ENCODE data around the gene ARSI.

The ARSI gene

DNA sequence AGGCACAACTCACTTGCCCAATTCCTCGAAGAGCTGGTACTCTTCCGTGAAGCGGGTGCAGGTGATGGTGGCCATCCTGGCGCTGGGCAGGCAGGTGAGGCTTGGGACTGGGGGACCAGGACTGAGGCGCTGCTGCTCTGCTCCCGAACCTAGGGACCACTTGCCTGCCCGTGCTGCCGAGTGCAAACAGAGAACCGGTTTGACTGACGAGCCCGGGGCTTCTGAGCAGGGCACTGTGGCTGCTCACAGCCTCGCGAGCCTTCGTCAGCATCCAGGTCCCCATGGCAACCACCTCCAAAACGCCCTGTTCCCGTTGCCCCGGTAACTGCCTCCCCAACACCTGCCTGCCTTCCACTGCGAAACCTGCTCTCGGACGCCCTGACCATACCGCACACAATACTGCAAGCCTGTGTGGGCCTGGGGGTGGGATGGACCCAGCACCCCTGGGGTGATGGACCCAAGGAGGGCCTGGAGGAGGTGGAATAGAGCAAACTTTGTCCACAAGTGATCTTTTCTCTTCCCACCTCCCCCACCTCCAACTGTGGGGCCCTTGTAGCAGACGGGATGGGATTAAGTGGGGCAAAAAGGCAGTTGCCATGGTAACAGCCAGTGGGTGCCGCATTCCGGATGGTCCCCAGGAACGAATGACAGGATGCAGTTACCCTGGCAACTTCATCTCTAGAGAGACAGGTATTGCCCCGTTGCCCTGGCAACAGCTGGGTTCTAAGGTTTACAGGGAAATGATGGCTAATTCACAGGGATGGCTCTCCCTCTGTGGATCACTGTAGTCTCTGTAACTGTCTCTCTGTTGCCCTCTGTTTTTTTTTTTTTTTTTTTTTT, 12.9 kb downstream of the ARSI start, which contains the start of gene CAMK2A:
TSS of gene CAMK2A (minus strand) at position 223 of the 840 bp plus-strand sequence. CDS start at position 75, 148 bp downstream.
- no peak for DNase-seq

DNA sequence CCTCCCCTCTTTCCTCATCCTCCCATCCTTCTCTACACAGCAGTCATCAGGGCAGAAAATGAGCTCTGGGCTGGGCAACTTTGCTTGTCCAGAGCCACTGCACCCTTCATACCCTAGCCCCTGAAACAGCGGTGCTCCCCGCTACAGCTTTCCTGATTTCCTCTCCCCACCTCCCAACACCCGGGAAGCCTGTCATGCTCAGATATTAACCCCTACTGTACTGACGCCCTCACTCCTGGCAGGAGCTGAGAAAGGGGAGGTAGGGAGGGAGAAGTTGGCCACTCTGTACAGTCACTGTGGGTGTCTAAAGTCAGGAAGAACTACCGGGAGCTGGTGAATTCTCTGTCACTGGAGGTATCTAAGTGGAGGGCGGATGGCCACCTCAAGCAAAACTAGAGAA, 13.9 kb downstream of the ARSI start:
- DNase-seq: no peak

DNA sequence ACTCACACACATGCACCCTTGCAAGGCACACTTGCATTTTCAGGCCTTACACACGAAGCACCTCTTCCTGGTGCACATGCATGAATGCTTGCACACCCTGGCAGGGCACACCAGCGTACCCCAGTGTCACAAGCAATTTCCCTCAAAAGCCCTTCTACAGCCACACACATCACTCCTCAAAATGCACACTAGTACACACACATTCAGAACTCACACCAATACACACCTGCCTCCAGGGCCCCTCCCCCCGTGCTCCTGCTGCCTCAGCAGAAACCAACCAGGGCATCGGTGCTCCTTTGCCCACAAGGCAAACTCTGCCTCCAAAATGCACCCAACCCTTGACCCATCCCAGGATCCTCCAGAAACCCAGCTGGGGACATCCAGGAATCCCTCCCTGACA, 14.3 kb downstream of the ARSI start:
- DNase-seq: no peak

DNA sequence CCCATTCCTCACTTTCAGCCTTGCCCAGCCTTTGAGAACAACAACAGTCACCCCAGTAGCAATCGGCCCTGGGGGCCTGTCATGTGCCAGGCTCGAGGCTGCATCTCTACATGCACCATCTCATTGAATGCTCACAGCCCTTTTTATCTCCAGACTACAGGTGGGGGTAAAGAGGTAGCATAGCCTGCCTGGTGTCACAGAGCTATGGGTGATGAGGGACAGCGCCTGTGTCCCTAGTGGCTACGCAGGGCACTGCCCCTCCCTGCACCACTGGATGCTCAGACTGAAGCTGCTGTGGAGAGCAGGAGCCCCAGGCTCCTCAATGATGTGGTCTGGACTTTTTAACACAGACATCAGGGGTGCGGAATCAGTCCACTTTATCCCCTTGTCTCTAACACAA, 15.9 kb downstream of the ARSI start:
- DNase-seq: no peak

DNA sequence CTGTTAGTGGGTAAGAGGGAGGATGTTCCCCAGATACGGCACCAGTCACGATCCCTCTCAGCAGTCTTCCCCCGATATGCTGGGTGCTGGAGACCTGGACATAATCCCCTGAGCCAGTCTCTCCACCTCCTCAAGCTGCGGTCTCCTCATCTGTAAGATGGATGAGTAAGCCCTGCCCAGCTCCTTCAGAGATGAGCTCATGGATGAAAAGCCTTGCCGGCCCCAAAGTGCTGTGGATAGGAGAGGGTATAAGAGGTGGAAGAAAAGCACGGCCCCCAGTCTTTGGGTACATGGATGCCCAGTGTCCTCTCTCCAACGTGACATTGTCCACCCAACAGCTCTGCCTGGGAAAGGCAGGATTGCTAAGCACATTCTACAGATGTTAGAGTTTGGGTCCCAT, 17.6 kb downstream of the ARSI start:
- no peak for DNase-seq

DNA sequence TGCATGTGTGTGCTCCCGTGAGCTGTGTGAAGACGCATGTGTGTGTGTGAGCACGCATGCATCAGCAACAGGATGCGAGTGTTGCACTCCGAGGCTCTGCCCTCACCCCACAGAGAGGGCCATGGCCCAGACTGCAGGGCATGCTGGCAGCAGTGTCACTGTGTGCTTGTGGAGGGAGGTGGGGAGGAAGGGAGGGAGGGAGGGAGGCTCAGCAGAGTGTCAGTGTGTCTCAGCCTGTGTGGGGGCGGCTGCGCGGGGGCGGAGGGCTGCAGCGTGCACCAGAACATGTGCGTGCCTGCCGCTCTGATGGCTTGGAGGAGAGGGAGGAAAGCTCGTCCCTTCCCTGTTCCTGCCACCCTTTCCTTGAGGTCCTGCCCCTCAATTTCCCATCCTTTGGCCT, 18.4 kb downstream of the ARSI start:
- DNase-seq: no peak

DNA sequence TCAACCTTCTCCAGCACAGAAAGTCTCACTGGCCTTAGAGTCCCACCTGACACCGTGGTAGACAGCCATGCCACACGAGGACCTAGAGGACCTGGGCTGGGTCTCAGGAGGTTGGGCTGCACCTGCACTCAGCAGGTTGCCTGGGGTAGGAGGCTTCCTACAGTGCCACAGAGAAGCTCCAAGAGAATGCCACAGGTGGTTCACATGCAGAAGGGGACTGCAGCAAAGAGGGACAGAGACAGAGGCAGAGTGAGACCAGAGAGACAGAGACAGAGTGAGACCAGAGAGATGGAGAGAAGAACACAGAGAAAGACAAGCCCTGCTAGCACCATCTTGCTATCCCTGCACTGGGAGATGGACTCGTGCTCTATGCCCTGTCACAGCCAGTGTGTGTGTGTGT, 18.8 kb downstream of the ARSI start:
- no peak for DNase-seq

DNA sequence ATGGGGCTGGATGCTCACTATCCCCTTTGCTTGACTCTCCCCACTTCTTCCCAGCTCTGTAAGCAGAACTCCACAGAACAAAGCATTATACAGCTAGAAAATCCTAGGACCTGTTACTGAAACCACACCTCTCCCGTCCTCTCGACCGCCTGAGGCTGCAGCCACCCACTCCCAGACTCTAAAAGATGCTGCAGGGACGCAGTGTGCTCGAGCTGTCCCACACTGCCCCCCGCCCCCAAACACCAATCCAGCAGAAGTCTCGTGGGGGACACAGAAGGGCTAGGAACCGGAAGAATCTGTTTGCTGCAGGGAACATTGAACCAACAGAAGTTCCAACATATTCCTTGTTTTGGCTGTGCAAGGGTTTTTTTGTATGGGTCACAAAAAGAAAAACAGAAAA, 20.7 kb downstream of the ARSI start:
- DNase-seq: no peak

DNA sequence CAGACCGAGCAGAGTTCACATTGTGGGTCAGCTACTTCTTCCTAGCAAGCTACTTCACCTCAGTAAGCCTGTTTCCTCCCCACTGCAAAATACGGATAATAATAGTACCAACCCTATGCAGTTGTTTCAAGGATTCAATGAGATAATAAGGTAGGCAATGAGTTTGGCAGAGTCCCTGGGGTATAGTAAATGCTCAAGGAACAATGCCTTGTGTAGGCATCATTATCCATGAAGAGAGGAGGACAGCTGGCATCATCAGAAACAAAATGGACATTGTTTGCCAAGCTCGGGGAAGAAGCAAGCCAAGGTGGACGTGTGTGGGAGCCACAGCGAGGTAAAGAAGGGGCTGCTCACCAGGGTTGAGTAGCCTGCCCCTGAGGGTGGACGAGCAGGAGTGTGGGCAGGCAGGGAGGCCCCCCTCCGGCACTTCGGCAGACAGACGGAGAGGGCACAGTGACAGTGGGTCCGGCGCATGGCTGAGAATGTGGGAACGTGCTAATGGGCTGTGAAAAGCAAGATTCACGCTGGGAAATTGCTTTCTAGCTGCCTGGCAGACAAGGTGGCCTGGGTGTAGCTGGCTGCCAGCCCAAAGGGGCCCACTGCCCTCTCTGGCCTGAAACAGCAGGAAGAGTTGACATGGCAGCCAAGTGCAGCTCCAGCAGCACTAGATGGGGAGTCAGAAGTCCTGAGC, 23.2 kb downstream of the ARSI start:
- DNase-seq: no peak

DNA sequence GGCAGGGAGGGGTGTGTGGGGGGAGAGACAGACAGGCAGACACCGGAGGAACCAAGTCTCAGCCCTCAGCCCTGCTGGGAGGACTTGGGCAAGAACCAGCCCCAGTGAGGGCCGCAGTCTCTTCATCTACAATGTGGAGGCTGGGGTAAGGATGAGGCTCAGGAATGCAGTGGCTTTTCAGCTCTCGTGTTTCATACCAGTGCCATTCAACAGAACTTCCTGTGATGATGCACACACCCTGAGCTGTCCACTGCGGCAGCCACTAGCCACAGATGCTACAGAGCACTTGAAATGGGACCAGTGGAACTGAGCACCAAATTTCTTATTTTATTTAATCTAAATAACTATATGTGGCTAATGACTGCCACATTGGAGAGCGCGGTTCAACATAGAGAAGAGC, 23.8 kb downstream of the ARSI start:
- no peak for DNase-seq

DNA sequence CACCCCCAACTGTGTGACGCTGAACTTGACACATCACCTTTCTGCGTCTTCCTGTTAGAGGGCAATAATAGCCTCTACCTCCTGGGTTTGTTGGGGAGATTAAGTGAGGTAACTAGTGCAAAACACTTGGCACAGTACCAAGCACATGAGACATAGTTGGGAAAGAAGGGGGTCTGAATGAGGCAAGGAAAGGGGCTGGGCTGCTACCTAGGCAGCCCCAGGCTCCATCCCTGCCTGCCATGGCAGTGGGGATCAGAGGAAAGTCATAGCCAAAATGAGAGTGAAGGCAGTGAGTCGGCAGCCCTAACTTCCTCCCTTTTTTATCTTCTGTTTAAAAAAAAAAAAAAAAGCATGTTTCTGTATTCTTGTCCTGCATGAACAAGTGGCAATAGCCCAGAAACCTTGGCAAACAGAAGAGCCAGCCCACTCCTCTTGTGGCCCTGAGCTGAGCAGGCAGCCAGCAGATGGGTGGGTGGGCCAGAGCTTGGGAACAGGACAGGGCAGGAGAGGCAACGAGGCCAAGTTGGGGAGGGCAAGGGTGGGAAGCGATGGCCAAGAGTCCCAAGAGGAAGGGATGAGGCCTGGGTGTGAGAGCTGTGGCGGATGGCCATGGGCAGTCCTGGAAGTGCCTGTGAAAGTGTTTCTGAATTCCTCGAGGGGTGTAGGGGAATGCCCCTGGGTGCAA, 24.5 kb downstream of the ARSI start:
- DNase-seq: no peak

DNA sequence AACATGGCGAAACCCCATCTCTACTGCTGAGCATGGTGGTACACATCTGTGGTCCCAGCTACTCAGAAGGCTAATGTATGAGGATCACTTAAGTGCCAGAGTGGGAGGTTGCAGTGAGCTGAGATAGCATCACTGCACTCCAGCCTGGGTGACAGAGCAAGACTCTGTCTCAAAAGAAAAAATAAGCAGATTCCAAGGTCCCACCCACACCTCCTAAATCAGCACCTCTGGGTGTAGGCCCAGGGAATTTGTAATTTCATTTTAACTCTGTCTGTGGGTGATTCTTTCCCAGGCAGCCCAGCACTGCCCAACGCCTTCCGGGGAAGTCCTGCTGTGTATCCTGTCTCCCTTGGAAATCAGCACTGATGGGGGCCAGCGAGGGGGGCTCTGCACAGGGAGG, 25.7 kb downstream of the ARSI start:
- no peak for DNase-seq

DNA sequence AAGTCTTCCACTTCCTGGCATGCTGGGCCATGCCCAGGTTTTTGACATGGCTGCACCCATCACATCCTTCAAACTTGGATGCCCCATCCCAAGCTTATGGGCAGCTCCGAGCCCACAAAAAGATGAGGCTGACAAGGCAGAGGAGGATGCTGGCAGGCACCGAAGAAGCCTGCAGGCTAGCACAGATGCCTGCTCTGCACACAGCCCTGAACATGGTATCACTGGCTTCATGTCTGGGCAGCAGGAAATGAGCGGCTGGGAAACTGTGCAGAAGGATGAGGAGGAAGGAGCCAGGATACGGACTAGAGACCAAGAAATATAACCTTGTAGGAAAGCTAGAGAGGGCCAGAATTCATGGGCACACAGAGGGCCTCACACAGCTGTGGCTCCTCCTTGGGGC, 27.9 kb downstream of the ARSI start:
- DNase-seq: no peak

DNA sequence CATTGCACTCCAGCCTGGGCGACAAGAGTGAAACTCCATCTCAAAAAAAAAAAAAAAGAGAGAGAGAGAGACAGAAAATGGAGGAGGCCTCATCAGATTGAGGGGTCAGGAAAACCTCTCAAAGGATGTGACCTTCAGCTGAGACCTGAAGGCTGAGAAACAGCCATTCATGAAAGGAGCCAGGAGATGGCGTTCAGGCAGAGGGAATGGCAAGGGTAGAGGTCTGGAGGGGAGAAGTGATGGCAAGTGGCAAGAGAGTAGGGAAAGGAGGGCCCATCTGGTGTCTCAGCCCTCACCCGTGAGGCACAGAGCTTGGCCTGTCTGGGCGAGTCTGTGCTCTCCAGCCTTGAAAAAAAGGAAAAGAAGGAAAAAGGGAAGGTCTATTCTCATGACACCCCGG, 30.2 kb downstream of the ARSI start:
- DNase-seq: no peak

DNA sequence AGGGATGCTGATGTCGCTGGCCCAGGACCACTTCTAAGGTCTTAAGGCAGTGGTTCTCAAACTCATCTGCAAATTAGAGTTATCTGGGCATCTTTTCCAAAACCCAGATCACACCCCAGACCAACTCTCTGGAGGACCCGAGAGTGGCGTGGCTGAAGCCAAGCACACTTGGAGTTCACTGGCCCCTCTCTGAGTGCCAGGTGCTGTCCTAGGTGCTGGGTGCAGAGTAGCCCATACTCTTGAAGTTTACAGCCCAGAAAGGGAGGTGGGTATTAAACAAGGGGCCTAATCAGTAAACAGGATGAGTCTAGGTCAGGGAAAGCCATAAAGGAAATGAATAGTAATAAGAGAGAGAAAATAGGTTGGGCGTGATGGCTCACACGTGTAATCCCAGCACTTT, 30.8 kb downstream of the ARSI start:
- no peak for DNase-seq

DNA sequence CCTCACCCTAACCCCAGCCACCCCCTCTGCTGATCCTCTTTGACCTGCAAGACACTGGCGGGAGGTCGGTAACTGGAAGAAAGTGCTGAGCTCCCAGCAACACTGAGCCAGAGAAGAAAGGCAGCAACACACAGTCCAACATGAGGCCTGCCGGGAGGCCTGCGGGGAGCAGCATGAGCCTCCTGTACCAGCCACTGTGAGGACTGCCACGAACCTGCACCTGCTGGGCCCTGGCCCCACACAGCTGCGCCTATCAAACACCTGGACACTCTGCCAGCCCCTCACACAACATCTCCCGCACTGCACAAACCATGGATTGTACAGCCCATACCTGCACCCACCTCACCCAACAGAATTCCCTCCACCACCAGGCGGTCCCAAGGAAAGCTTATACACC, 31.4 kb downstream of the ARSI start:
- no peak for DNase-seq

DNA sequence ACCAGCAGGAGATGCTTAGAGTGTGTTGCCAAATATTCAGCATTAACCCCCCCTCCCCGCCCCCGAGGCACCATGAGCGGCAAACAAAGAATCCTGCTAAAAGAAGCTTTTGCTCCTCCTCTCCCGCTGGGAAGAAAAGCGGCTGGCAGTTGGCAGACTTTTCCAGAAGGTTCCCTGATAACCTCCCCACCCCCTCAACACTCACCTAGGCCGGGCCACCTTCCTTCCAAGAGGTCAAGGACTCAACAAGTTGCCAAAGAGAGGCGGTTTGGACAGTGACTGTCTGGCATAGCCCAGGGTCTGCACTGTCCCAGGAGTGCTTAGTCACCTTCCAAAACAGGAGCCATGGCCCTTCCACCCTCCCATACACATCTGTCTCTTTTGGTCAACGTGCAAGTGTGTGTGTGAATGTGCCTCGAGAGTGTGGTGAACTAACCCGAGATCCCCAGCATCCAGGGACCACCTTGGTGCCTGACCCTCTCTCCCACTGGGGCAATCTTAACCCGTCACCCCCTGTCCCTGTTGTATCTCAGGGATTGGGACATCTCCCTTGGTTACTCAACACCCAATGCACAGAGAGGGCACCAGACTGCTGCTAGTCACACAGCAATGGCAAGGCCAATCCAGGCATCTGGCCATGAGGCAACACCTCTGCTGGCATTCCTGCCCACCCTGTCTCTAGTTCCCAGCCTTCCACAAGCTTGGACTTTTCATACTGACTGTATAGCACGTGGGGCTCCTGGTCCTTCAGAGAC, 32.0 kb downstream of the ARSI start:
- no peak for DNase-seq

DNA sequence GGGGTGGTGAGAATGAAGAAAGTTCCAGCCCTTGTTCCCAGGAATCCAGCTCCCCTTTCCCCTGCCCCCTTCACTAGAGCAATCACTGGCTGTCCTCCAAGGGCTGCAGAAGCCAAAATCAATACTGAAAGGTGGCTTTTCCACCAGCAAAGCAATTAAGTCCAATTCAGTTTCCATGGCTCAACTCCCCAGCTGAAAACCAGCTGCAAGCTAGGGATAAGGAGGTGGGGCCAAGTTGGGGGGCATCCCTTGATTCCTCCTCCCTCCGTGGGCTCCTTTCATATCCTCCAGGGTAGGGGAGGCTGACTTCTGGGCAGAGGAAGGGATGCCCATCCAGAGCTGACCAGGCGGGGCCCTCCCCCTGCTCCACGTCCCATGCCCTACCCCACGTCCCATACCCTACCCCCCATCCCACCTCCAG, 35.8 kb downstream of the ARSI start:
- no peak for DNase-seq

DNA sequence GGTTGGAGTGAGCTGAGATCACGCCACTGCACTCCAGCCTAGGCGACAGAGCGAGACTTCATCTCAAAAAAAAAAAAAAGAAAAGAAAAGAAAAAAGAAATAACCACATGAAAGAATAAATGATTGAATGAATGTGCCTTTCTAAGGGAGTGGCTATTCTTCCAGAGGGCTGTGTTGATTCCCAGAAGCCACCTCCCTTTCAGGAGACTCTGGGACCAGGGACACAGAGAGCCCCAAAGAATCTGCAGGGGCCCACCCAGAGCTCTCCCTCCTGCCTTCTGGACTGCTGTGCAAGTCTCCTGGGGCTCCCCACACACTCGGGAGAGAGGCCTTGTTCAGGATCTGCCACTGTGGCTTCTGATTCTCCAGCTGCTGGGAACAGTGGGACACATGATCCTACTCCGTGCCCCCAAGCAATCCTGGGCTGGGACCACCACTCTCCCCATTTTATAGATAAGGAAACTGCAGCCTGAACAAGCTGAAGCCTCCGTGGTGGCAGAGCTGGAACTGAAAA, 36.8 kb downstream of the ARSI start:
- no peak for DNase-seq

DNA sequence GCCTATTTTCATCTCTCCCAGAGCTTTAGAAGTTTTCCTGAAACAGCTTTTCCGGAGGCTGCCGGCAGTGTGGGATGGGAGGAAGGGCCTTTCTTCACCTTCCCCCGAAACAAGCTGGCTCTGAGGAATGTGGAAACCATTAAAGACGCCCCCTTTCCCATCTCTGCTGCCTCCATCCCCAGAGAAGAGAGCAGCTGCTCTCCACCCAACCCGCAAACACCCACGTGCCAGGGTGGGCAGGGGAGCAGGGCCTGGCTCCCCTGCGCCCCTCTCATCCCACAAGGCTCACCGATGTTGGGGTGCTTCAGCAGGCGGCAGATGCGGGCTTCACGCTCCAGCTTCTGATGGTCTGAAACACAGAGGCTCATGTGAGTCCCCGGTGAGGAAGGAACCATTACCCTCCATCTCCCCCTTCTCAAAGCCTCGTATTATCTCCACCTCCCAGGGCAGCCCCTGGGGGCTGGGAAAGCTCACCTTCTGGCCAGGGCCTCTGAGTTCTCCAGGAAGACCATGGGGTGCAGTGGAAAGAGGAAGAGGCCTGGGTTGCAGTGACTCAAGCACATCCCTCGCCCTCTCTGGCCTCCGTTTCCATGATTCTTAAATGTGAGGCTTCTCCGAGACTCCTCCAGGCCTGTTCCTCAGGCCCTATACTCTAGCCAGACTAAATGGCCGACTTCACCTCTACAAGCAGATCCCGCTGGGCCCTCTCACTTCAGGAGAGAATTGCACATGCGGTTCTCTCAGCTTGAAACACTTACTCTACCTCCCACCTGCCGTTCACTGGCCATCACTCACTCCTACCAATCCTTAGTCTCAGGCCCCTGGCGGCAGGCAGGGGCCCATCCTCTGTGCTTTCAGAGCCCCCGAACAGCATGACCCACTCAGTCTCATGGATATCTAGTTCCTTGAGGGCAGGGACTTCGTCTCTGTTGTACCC, 37.8 kb downstream of the ARSI start:
- no peak for DNase-seq

DNA sequence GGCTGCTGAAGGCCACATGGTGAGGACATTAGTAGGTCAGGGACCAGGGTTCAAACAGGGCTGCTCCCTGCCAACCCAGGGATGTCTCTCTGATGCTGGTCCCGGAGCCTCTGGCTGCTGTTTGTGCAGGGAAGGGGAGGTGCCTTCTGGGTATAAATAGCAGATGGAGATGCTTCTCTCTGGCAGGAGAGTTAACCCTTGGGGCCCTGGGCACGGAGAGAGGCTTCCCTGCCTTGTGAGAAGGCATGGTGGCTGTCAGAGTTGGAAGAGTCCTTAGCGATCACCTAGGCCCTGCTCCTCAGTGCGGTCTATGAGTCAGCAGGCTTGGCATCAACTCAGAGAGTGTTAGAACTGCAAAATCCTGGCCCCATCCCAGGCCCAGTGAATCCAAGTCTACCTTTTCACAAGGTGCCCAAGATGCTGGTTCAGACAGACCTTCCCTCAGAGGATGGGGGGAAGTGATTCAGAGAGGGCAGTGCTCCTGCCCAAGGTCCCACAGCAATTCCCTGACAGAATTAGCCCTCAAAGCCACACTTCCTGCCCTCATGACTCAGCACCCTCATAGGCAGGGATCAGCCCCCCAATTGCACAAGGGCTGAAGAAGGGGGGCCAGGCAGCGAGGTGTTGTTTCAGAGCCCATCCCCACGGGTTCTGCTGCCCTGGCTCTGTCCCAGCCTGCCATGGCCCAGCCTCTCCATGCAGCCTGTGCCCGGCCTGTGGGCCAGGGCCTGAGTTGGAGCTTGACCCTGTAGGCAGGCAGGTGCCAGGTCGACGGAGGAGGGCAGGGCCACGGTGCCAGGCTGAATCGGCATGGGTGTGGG, 38.7 kb downstream of the ARSI start:
- no peak for DNase-seq
